ENCODE results near the gene PCDH8. TPM values are rescaled to one million over a fixed set of nuclear protein-coding genes. Genes with fewer than 3 reads are reported as not detected.

Gene PCDH8, protein sequence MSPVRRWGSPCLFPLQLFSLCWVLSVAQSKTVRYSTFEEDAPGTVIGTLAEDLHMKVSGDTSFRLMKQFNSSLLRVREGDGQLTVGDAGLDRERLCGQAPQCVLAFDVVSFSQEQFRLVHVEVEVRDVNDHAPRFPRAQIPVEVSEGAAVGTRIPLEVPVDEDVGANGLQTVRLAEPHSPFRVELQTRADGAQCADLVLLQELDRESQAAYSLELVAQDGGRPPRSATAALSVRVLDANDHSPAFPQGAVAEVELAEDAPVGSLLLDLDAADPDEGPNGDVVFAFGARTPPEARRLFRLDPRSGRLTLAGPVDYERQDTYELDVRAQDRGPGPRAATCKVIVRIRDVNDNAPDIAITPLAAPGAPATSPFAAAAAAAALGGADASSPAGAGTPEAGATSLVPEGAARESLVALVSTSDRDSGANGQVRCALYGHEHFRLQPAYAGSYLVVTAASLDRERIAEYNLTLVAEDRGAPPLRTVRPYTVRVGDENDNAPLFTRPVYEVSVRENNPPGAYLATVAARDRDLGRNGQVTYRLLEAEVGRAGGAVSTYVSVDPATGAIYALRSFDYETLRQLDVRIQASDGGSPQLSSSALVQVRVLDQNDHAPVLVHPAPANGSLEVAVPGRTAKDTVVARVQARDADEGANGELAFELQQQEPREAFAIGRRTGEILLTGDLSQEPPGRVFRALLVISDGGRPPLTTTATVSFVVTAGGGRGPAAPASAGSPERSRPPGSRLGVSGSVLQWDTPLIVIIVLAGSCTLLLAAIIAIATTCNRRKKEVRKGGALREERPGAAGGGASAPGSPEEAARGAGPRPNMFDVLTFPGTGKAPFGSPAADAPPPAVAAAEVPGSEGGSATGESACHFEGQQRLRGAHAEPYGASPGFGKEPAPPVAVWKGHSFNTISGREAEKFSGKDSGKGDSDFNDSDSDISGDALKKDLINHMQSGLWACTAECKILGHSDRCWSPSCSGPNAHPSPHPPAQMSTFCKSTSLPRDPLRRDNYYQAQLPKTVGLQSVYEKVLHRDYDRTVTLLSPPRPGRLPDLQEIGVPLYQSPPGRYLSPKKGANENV
- total RNA-seq: under 1 TPM in 2 of 4 donors, not detected in 2; 0.04 to 0.84 TPM

DNA sequence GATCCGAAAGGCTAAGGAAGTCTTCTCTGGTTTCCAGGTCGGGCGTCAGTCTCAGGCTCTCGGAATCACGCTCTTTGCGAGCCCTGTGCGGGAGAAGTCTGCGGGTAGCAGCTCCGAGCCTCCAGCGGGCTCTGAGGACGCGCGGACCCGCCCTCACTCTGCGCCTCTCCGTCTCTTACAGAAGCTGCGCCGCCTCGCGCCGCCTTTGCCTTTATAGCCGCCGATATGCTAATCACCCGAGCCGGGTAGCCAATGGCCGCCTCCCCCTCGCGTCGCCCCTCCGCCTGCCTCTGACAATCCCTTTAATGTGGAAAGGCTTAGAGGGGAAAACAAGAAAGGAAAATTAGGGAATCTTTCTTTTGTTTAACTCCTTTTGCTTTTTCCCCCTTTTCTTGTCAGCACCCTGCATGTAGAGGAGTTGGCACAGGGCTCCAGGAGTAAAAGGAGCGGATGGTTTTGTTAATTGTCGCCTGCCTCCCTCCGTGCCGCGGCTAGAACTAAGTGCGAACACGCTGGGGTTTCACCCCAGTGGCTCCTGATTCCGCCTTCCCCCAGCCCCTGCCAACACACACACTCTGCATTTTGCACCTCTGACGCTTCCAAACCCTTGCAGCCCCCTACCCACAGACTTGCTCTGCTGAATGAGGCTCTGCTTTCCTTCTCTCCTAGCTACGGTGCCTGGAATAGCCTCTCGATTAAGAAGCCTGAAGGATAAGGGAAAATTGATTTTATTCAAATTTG, at the start of gene PCDH8:
Gene PCDH8 (minus strand): TSS at position 186 of the 741 bp plus-strand sequence. CDS start 204 bp downstream, outside the sequence.
- intact Hi-C loops (cut with DNase I; ENCODE audit: low total_unique reads): no loop called here
- no peak for DNase-seq (ENCODE audit: low spot score in 2 of 2)
- TF ChIP-seq CTCF (IDR thresholded peaks at IDR 0.05): no peak
- TF ChIP-seq POLR2A (IDR thresholded peaks at IDR 0.05): no peak

DNA sequence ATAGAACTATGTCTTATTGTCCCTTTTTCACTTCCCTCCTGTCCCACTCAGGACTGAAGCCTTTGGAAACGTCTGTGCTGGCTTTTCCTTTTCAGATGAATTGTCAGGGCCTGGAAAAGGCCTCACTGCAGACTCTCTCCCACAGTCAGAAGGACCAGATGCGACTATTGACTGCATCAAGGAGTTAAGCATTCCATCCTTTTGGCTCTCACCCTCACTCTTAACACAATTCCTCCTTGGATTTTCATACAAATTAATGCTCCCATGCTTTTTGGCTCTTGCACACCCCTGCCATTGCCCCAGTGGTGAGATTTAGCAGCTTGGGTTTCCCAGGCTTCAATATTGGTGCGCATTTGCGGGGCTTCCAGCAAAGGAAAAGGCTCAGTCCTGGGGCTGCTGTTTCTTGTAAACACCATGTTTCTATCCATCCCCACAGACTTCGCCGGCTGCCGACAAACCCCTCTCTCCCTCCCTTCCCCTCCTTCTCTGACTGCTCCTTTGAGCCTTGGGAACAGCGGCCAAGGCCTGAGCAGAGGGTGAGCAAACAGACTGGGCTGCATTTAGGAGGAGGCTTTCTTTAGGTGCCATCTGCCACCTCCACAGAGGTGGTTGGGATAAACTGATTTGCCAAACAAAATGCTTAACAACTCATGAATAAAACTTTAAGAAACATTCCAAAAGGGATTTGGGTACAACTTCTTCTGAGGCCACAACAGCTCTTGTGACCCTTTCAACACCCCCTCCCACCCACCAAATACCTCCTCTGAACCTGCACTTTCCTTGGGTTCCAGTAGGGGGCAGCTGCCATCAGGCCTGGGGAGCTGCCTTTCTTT, 48.6 kb upstream of the PCDH8 start:
- 56 to 57% methylated on average over 8 of the region's 8 CpGs for WGBS, 2 donors
- H3K4me3 ChIP-seq (ENCODE audit: low read depth, poor library complexity, severe bottlenecking): no peak overlapping the region
- intact Hi-C loops (cut with DNase I; ENCODE audit: low total_unique reads): no loop called here
- DNase-seq (ENCODE audit: low spot score in 2 of 2): no peak
- TF ChIP-seq CTCF (IDR thresholded peaks at IDR 0.05): no peak
- TF ChIP-seq POLR2A (IDR thresholded peaks at IDR 0.05): no peak

More for the DNA sequence above, at the start of gene PCDH8:
- H3K4me3 ChIP-seq (ENCODE audit: low read depth, poor library complexity, severe bottlenecking): no peak within 1 kb of the TSS
- 3 to 6% methylated on average over 41 of the region's 41 CpGs for WGBS, 2 donors

DNA sequence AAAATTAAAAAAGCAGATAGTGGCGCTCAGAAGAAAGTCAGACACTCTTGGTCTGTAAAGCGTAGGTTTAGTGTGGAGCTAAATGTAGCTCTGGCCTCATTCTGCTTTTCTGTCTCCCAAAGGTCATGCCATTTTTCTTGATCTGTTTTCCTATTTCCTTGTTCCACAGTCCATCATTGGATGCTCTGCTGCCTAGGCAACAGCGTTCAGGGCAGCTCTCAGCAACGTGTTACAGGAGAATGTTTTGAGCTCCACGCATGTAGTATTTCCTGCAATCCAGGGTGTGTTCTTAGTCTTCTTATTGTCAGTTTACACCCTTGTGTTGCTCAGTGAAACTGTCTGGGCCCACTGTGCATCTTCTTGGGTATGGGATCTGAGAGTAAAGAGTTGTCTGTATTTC, 46.0 kb upstream of the PCDH8 start:
- no peak overlapping the region for H3K4me3 ChIP-seq (ENCODE audit: low read depth, poor library complexity, severe bottlenecking)
- TF ChIP-seq CTCF (IDR thresholded peaks at IDR 0.05): no peak
- TF ChIP-seq POLR2A (IDR thresholded peaks at IDR 0.05): no peak
- intact Hi-C loops (cut with DNase I; ENCODE audit: low total_unique reads): no loop called here
- no peak for DNase-seq (ENCODE audit: low spot score in 2 of 2)
- WGBS, 2 donors: 80% methylated on average over 5 of the region's 5 CpGs

DNA sequence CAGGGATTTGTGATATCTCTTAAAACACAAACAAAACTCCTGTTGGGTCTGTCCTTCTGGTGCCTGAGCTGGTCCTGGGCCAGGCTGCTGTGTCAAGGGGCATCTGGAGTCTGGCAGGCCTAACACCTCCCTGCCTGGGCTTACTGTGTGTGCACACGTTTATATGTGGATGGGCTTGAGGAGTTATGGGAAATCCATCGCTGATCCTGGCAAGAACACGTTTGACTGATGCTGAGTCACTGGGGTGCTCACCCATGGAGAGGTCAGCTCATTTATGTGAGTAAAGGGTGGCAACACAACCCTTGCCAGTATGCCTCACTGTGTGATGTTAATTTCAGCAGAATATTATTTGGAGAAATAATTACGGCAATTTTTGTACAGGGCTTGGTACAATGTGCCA, 44.5 kb upstream of the PCDH8 start:
- intact Hi-C loops (cut with DNase I; ENCODE audit: low total_unique reads): no loop called here
- WGBS, 2 donors: 48 to 63% methylated on average over 4 of the region's 4 CpGs

More for the DNA sequence above, 44.5 kb upstream of the PCDH8 start:
- no peak for TF ChIP-seq POLR2A (IDR thresholded peaks at IDR 0.05)
- TF ChIP-seq CTCF (IDR thresholded peaks at IDR 0.05): no peak
- DNase-seq (ENCODE audit: low spot score in 2 of 2): no peak
- H3K4me3 ChIP-seq (ENCODE audit: low read depth, poor library complexity, severe bottlenecking): no peak overlapping the region

Data from lower leg skin (tissue), 4 donors.